NCI-H748 treated with DMSO at 0.1 percent for 48 hours (cell line): ENCODE measurements around the gene THUMPD1.
"Not testable (repeated sequence)": the region's sequence is repeated elsewhere in the genome, so short reads cannot be mapped to it uniquely, and the experiment has no call there.

ENCODE experiments used
- DNase-seq: peaks from one replicate; lab custom pipeline; 2025; lab: John Stamatoyannopoulos, UW

The THUMPD1 gene

GRCh38 chr16:20741554-20742285, at the start of gene THUMPD1:
THUMPD1 (minus strand) TSS chr16:20741818; CDS start chr16:20741739, 79 bp downstream.
- DNase-seq, result peak; percentile 69

GRCh38 chr16:20789130-20789529, 47.5 kb upstream of the THUMPD1 start:
- no peak for DNase-seq

- DNase-seq, result no peak
Observed at GRCh38 chr16:20784204-20784603, 42.6 kb upstream of the THUMPD1 start.

- no peak for DNase-seq
Observed at GRCh38 chr16:20782470-20782869, 40.9 kb upstream of the THUMPD1 start.

GRCh38 chr16:20781697-20782096, 40.1 kb upstream of the THUMPD1 start:
- DNase-seq, result no peak

- peak; percentile 13 for DNase-seq
Observed at GRCh38 chr16:20774703-20775362, 33.2 kb upstream of the THUMPD1 start.

GRCh38 chr16:20773679-20774078, 32.1 kb upstream of the THUMPD1 start:
- DNase-seq, result no peak

GRCh38 chr16:20768818-20769217, 27.2 kb upstream of the THUMPD1 start:
- no peak for DNase-seq

GRCh38 chr16:20768121-20768520, 26.5 kb upstream of the THUMPD1 start:
- no peak for DNase-seq

GRCh38 chr16:20767577-20767976, 26.0 kb upstream of the THUMPD1 start:
- no peak for DNase-seq

GRCh38 chr16:20766294-20766693, 24.7 kb upstream of the THUMPD1 start:
- DNase-seq, result no peak

GRCh38 chr16:20765732-20766131, 24.1 kb upstream of the THUMPD1 start:
- DNase-seq, result no peak

- not testable (repeated sequence) for DNase-seq
Observed at GRCh38 chr16:20764448-20764847, 22.8 kb upstream of the THUMPD1 start.

GRCh38 chr16:20763461-20764232, 22.0 kb upstream of the THUMPD1 start, which contains the start of gene ACSM3:
ACSM3 (plus strand) TSS chr16:20764014; CDS start chr16:20770035, 6,021 bp downstream.
- DNase-seq, result no peak

- DNase-seq, result no peak
Observed at GRCh38 chr16:20762404-20763123, 20.9 kb upstream of the THUMPD1 start.

- DNase-seq, result no peak
Observed at GRCh38 chr16:20761175-20761574, 19.6 kb upstream of the THUMPD1 start.

GRCh38 chr16:20760346-20760745, 18.7 kb upstream of the THUMPD1 start:
- no peak for DNase-seq

- not testable (repeated sequence) for DNase-seq
Observed at GRCh38 chr16:20755799-20756198, 14.2 kb upstream of the THUMPD1 start.

GRCh38 chr16:20755238-20755637, 13.6 kb upstream of the THUMPD1 start:
- DNase-seq, result no peak

- DNase-seq, result no peak
Observed at GRCh38 chr16:20753727-20754126, 12.1 kb upstream of the THUMPD1 start.

- no peak for DNase-seq
Observed at GRCh38 chr16:20750558-20750957, 8.9 kb upstream of the THUMPD1 start.

- DNase-seq, result no peak
Observed at GRCh38 chr16:20749474-20749873, 7.9 kb upstream of the THUMPD1 start.
